Stomach (tissue), 9 donors: ENCODE data around the gene CAMK1. TPM values are rescaled to one million over a fixed set of nuclear protein-coding genes. Genes with fewer than 3 reads are reported as not detected.

Source experiments
- DNase-seq, 2 donors: peaks; one replicate each; pipeline versions ENCODE4 v3.0.0 to v3.0.0-alpha.2; 2013 to 2019
- H3K27ac ChIP-seq, 5 donors: fragments of 200-600 bp in 4 of 5; sonication (generic) in 4 of 5; one replicate each; pipeline ENCODE4 v1.5.1; 2013 to 2019; ENCODE audit warnings: mild to moderate bottlenecking in 1 of 5, moderate library complexity in 1 of 5
- H3K27me3 ChIP-seq, 3 donors: fragments of 200-600 bp; sonication (generic); one replicate each; pipeline ENCODE4 v1.5.1; 2017 to 2019; ENCODE audit warnings: mixed run types in 1 of 3
- H3K36me3 ChIP-seq, 4 donors: fragments of 200-600 bp; sonication (generic); 1 replicate in 3 of 4; 2 replicates in 1 of 4; pipeline ENCODE4 v1.5.1; 2016 to 2019
- H3K4me1 ChIP-seq, 4 donors: fragments of 200-600 bp; sonication (generic); one replicate each; pipeline ENCODE4 v1.5.1; 2016 to 2019
- H3K4me3 ChIP-seq, 4 donors: fragments of 200-600 bp; sonication (generic) in 3 of 4; one replicate each; pipeline ENCODE4 v1.5.1; 2016 to 2019; ENCODE audit warnings: mild to moderate bottlenecking in 1 of 4
- H3K9me3 ChIP-seq, 4 donors: fragments of 200-600 bp; sonication (generic); one replicate each; pipeline ENCODE4 v1.5.1; 2016 to 2019
- EP300 ChIP-seq: sonication (generic); formaldehyde crosslinking; IDR thresholded peaks from one replicate; pipeline ENCODE4 v1.6.1; 2017; ENCODE audit warnings: antibody characterized with exemption
- POLR2A ChIP-seq, 4 donors: fragments of 450-650 bp; IDR thresholded peaks; one replicate each; pipeline ENCODE4 v1.6.1; 2016; ENCODE audit warnings: antibody characterized with exemption in 4 of 4, control low read depth in 2 of 4, mild to moderate bottlenecking in 1 of 4, moderate library complexity in 1 of 4
- POLR2AphosphoS5 ChIP-seq, 3 donors: sonication (generic); formaldehyde crosslinking; IDR thresholded peaks; one replicate each; pipeline ENCODE4 v1.6.1; 2016; ENCODE audit warnings: antibody characterized with exemption in 3 of 3
- WGBS, 5 donors: extraction: QIAGEN DNeasy Blood & Tissue Kit in 3 of 5; methylation state at CpG; one replicate each; pipeline versions ENCODE4 v1.1.5 to v1.1.7; 2013 to 2018; 5-methylcytosine and 5-hydroxymethylcytosine counted together
- intact Hi-C: fragments of 100-400 bp; cut with DNase I; formaldehyde crosslinking; loops from one replicate; pipeline ENCODE4 v1.15.1; 2023; ENCODE audit warnings: low total_unique reads
- polyA plus RNA-seq, 3 donors: library from polyadenylated mRNA; stranded (reverse); fragments of 200-250 nt; gene quantifications; one replicate each; pipeline ENCODE4 v1.2.3, GENCODE V29; 2013
- total RNA-seq, 5 donors: library from RNA; depleted of rRNA; stranded (reverse); fragments of >200 nt; gene quantifications; one replicate each; pipeline versions ENCODE4 v1.1.0 to v1.2.3, GENCODE V29; 2014 to 2016
- TF ChIP-seq, protein P1 (sequence below), 7 experiments: fragments of 450-650 bp in 4 of 7; fragments of 200-600 bp in 3 of 7; sonication (generic) in 3 of 7; IDR thresholded peaks; one replicate each; pipeline ENCODE4 v1.5.1; 2016 to 2019; ENCODE audit warnings: antibody characterized with exemption in 7 of 7, control low read depth in 2 of 7, mild to moderate bottlenecking in 1 of 7
- donor health status: healthy with polysubstance abuse.
- donor health status: Bipolar disorder and iron deficiency.
- donor health status: healthy.

CAMK1 gene
- total and polyA plus RNA-seq, 8 donors = 14.3 to 61.1 (median 25.3) TPM

DNA sequence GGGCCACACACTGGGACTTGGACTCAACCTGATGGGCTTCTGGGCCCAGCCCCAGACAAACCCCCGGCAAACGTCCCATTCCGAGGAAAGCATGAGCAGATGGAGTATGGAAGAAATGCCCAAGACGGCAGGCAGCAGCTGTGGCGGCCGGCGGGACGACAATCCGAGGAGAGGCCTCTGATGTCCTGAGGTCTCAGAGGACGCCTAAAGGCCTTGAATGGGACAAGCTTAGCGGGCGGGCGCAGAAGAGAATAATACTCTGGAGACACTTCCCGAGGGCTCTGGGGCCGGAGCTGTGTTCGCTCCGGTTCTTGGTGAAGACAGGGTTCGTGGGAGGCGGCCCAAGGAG, 20.5 kb downstream of the CAMK1 start:
- TF ChIP-seq EP300 (no peak), POLR2AphosphoS5 (IDR thresholded peaks at IDR 0.05) (no peak), POLR2A (IDR thresholded peaks at IDR 0.05) (no peak)
- TF ChIP-seq, protein P1, sequence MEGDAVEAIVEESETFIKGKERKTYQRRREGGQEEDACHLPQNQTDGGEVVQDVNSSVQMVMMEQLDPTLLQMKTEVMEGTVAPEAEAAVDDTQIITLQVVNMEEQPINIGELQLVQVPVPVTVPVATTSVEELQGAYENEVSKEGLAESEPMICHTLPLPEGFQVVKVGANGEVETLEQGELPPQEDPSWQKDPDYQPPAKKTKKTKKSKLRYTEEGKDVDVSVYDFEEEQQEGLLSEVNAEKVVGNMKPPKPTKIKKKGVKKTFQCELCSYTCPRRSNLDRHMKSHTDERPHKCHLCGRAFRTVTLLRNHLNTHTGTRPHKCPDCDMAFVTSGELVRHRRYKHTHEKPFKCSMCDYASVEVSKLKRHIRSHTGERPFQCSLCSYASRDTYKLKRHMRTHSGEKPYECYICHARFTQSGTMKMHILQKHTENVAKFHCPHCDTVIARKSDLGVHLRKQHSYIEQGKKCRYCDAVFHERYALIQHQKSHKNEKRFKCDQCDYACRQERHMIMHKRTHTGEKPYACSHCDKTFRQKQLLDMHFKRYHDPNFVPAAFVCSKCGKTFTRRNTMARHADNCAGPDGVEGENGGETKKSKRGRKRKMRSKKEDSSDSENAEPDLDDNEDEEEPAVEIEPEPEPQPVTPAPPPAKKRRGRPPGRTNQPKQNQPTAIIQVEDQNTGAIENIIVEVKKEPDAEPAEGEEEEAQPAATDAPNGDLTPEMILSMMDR (IDR thresholded peaks at IDR 0.05) = no peak
- intact Hi-C loops = no loop called here
- peaks cover 45 to 71% (median 68%) of the 10 kb centered on the region in 4 donors for H3K36me3 ChIP-seq
- DNase-seq = no peak
- H3K9me3 ChIP-seq = no peaks in the 10 kb centered on the region
- H3K4me3 ChIP-seq = peak overlapping the region; percentile 64 to 81 (median 70)
- peaks cover 18 to 36% (median 26%) of the 10 kb centered on the region in 4 donors for H3K4me1 ChIP-seq
- no peaks in the 10 kb centered on the region for H3K27me3 ChIP-seq
- peak overlapping the region; percentile 68 to 92 (median 89) for H3K27ac ChIP-seq
- WGBS, 5 donors = 3 to 14% (median 12%) methylated on average over 18 to 19 of the region's 19 CpGs

- 96 to 100% (median 98%) methylated on average over 2 of the region's 2 CpGs for WGBS, 5 donors
- Histone ChIP-seq H3K36me3 (peaks cover 57 to 73% (median 72%) of the 10 kb centered on the region in 4 donors), H3K27me3 (no peaks in the 10 kb centered on the region), H3K4me1 (peaks cover 18 to 36% (median 26%) of the 10 kb centered on the region in 4 donors), H3K4me3 (no peak overlapping the region), H3K9me3 (no peaks in the 10 kb centered on the region), H3K27ac (no peak overlapping the region)
- TF ChIP-seq, protein P1 (IDR thresholded peaks at IDR 0.05) = no peak
- no peak for TF ChIP-seq POLR2A (IDR thresholded peaks at IDR 0.05)
- TF ChIP-seq EP300 = no peak
- no peak for TF ChIP-seq POLR2AphosphoS5 (IDR thresholded peaks at IDR 0.05)
- DNase-seq = no peak
- intact Hi-C loops = no loop called here
These were observed 21.7 kb downstream of the CAMK1 start for GRCh38 chr3:9748031-9748430.

DNA sequence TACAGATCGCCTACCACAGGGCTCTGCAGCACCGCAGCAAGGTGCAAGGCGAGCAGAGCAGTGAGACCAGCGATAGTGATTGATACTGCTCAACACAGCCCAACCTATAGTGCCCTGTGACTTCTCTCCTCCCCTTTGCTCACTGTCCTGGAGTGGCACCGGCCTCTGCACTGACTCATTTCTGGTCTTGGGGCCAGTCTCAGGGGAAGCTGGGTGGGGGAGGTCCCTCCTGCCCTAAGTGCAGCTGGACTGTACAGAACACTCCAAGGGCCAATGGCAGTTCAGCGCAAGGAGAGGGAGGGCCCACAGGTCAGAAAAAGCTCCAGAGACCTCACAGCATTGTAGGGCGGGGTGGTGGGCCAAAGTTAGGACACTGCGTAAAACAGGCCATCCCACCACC, 22.5 kb downstream of the CAMK1 start:
- Histone ChIP-seq H3K36me3 (peaks cover 59 to 73% (median 72%) of the 10 kb centered on the region in 4 donors), H3K4me3 (no peak overlapping the region), H3K9me3 (no peaks in the 10 kb centered on the region), H3K27me3 (no peaks in the 10 kb centered on the region), H3K4me1 (peaks cover 18 to 36% (median 26%) of the 10 kb centered on the region in 4 donors), H3K27ac (no peak overlapping the region)
- TF ChIP-seq POLR2A (IDR thresholded peaks at IDR 0.05) (no peak), EP300 (no peak), POLR2AphosphoS5 (IDR thresholded peaks at IDR 0.05) (no peak)
- TF ChIP-seq, protein P1 (IDR thresholded peaks at IDR 0.05) = no peak
- intact Hi-C loops = no loop called here
- 91 to 97% (median 94%) methylated on average over 7 to 8 of the region's 8 CpGs for WGBS, 5 donors
- no peak for DNase-seq

- Histone ChIP-seq H3K27ac (no peak overlapping the region), H3K4me3 (no peak overlapping the region), H3K36me3 (peaks cover 64 to 74% (median 73%) of the 10 kb centered on the region in 4 donors), H3K27me3 (no peaks in the 10 kb centered on the region), H3K4me1 (peaks cover 14 to 27% (median 20%) of the 10 kb centered on the region in 4 donors), H3K9me3 (no peaks in the 10 kb centered on the region)
- no peak for DNase-seq
- intact Hi-C loops = no loop called here
- TF ChIP-seq EP300 = no peak
- TF ChIP-seq POLR2AphosphoS5 (IDR thresholded peaks at IDR 0.05) = no peak
- TF ChIP-seq POLR2A (IDR thresholded peaks at IDR 0.05) = no peak
- TF ChIP-seq, protein P1 (IDR thresholded peaks at IDR 0.05) = no peak
- WGBS, 5 donors = 66 to 84% (median 80%) methylated on average over 5 of the region's 5 CpGs
These were observed 23.4 kb downstream of the CAMK1 start for GRCh38 chr3:9746330-9746729.
